Measurements from ENCODE around the gene GRIN2A.

DNA sequence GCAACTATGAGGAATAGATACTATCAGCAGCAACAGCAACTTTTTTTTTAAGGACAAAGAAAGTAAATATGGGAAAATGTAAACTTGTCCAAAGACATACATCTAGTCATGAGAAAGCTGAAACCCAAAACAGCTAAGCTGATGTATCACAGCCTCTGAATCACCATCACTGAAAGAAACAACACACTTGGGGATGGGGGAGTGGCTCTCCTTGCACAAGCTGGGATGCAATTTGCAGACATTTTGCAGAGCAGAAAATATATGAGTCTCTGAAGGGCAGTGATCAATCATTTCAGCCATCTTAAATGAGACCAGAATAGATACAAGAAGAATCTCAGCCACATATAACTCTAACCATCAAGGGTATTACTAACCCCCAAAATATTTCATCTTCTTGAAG, 79.1 kb downstream of the GRIN2A start:
- TF ChIP-seq YY1 (IDR thresholded peaks at IDR 0.05; ENCODE audit: insufficient read depth, insufficient read length) = no peak
- TF ChIP-seq SUZ12 (IDR thresholded peaks at IDR 0.05; ENCODE audit: extremely low read depth, insufficient read depth, insufficient read length) = no peak
- TF ChIP-seq ZNF274 (IDR thresholded peaks at IDR 0.05; ENCODE audit: low read depth, low read length) = no peak

All from NT2/D1 (cell line).